SK-N-SH treated with all-trans-retinoic acid at 6 μM for 48 hours (cell line): Measurements from ENCODE around the gene MSRB1.

ENCODE experiments used
- ARNTL ChIP-seq: fragments of 450-650 bp; formaldehyde crosslinking; IDR thresholded peaks from 2 replicates; pipeline ENCODE4 v1.5.0; 2020; ENCODE audit warnings: low read depth, mild to moderate bottlenecking, moderate library complexity, borderline replicate concordance
- CSDC2 ChIP-seq: fragments of 250-450 bp; sonication (Bioruptor Pico); IDR thresholded peaks from 2 replicates; pipeline ENCODE4 v1.5.0; 2020; ENCODE audit warnings: mild to moderate bottlenecking, moderate library complexity
- OSR1 ChIP-seq: fragments of 250-450 bp; sonication (Bioruptor Pico); IDR thresholded peaks from 2 replicates; pipeline ENCODE4 v1.8.0; 2022; ENCODE audit warnings: moderate library complexity, mild to moderate bottlenecking, inconsistent platforms
- POU6F1 ChIP-seq: fragments of 250-450 bp; sonication (Bioruptor Pico); IDR thresholded peaks from 2 replicates; pipeline ENCODE4 v1.8.0; 2021; ENCODE audit warnings: low read depth, mild to moderate bottlenecking, moderate library complexity, borderline replicate concordance
- TOX ChIP-seq: fragments of 250-450 bp; sonication (Bioruptor Pico); IDR thresholded peaks from 2 replicates; pipeline ENCODE4 v1.8.0; 2021; ENCODE audit warnings: mild to moderate bottlenecking, moderate library complexity, borderline replicate concordance
- ZC3H10 ChIP-seq: fragments of 250-450 bp; sonication (Bioruptor Pico); IDR thresholded peaks from 2 replicates; pipeline ENCODE4 v1.5.1; 2021; ENCODE audit warnings: mild to moderate bottlenecking, moderate library complexity
- ZNF70 ChIP-seq: fragments of 450-650 bp; formaldehyde crosslinking; IDR thresholded peaks from 2 replicates; pipeline ENCODE4 v1.5.0; 2020; ENCODE audit warnings: mild to moderate bottlenecking, moderate library complexity
- TF ChIP-seq, protein P1 (sequence below): fragments of 250-450 bp; sonication (Bioruptor Pico); IDR thresholded peaks from 2 replicates; pipeline ENCODE4 v1.5.0; 2020; ENCODE audit warnings: mild to moderate bottlenecking, moderate library complexity
- TF ChIP-seq, protein P2 (sequence below): fragments of 250-450 bp; sonication (Bioruptor Pico); IDR thresholded peaks from 2 replicates; pipeline ENCODE4 v1.5.1; 2020; ENCODE audit warnings: low read depth, mild to moderate bottlenecking, moderate library complexity
- TF ChIP-seq, protein P3 (sequence below): fragments of 250-450 bp; sonication (Bioruptor Pico); IDR thresholded peaks from 2 replicates; pipeline ENCODE4 v1.8.0; 2020; ENCODE audit warnings: mild to moderate bottlenecking, moderate library complexity, borderline replicate concordance

DNA sequence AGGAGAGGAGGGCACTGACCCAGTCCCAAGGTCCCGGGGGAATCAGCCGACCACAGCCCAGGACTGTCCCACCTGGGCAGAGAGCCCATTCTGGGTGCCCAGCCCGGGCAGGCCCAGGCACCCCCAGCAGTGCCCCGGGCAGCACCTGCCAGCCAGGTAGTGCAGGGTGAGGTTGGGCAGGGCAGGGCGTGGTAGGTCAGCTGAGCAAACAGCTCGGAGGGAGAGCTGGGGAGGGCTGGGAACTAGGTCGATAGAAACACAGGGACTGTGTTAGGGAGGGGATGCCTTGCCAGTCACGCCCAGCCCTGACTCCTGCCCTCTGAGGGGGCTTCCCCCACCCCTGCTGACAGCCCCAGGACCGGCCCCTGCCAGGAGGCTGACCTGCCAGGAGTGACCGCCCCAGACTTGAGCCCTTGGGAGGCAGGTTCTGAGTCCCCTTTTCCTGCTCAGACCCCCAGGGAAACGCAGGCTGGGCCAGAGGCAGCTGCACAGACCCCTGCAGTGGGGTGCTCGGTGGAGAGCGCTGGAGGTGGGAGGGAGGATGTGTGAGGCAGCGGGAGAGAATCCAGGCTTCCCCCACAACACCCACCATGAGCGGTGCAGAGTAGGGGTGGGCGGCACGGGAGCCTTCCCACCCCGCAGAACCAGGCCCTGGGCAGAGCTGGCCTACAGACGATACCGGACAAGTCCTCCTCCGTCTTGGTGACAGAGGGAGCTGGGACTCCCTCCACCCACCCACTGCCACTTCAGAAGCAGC is 29.5 kb downstream of the MSRB1 start:
- TF ChIP-seq ARNTL (CRISPR knock-in tag) (no peak), POU6F1 (CRISPR knock-in tag) (no peak), OSR1 (no peak), ZNF70 (CRISPR knock-in tag) (no peak), TOX (CRISPR knock-in tag) (no peak), ZC3H10 (CRISPR knock-in tag) (no peak), CSDC2 (CRISPR knock-in tag) (no peak)
- TF ChIP-seq, protein P1, sequence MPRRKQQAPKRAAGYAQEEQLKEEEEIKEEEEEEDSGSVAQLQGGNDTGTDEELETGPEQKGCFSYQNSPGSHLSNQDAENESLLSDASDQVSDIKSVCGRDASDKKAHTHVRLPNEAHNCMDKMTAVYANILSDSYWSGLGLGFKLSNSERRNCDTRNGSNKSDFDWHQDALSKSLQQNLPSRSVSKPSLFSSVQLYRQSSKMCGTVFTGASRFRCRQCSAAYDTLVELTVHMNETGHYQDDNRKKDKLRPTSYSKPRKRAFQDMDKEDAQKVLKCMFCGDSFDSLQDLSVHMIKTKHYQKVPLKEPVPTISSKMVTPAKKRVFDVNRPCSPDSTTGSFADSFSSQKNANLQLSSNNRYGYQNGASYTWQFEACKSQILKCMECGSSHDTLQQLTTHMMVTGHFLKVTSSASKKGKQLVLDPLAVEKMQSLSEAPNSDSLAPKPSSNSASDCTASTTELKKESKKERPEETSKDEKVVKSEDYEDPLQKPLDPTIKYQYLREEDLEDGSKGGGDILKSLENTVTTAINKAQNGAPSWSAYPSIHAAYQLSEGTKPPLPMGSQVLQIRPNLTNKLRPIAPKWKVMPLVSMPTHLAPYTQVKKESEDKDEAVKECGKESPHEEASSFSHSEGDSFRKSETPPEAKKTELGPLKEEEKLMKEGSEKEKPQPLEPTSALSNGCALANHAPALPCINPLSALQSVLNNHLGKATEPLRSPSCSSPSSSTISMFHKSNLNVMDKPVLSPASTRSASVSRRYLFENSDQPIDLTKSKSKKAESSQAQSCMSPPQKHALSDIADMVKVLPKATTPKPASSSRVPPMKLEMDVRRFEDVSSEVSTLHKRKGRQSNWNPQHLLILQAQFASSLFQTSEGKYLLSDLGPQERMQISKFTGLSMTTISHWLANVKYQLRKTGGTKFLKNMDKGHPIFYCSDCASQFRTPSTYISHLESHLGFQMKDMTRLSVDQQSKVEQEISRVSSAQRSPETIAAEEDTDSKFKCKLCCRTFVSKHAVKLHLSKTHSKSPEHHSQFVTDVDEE (CRISPR knock-in tag), result no peak
- TF ChIP-seq, protein P2, sequence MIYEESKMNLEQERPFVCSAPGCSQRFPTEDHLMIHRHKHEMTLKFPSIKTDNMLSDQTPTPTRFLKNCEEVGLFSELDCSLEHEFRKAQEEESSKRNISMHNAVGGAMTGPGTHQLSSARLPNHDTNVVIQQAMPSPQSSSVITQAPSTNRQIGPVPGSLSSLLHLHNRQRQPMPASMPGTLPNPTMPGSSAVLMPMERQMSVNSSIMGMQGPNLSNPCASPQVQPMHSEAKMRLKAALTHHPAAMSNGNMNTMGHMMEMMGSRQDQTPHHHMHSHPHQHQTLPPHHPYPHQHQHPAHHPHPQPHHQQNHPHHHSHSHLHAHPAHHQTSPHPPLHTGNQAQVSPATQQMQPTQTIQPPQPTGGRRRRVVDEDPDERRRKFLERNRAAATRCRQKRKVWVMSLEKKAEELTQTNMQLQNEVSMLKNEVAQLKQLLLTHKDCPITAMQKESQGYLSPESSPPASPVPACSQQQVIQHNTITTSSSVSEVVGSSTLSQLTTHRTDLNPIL (CRISPR knock-in tag), result no peak
- TF ChIP-seq, protein P3, sequence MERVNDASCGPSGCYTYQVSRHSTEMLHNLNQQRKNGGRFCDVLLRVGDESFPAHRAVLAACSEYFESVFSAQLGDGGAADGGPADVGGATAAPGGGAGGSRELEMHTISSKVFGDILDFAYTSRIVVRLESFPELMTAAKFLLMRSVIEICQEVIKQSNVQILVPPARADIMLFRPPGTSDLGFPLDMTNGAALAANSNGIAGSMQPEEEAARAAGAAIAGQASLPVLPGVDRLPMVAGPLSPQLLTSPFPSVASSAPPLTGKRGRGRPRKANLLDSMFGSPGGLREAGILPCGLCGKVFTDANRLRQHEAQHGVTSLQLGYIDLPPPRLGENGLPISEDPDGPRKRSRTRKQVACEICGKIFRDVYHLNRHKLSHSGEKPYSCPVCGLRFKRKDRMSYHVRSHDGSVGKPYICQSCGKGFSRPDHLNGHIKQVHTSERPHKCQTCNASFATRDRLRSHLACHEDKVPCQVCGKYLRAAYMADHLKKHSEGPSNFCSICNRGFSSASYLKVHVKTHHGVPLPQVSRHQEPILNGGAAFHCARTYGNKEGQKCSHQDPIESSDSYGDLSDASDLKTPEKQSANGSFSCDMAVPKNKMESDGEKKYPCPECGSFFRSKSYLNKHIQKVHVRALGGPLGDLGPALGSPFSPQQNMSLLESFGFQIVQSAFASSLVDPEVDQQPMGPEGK (CRISPR knock-in tag), result no peak
